IMR-90 (cell line): ENCODE measurements around the gene TMEM9. TPM values are rescaled to one million over a fixed set of nuclear protein-coding genes. Genes with fewer than 3 reads are reported as not detected.

ENCODE experiments used
- ATAC-seq: fragments of 200-7000 bp; cut with Tn5 transposase; 2 replicates; pipeline ENCODE4 v1.9.1; 2020; ENCODE audit warnings: low read depth, mild to moderate bottlenecking, moderate library complexity
- BruUV-seq: library from RNA; stranded (reverse); fragments of 400-500 nt; replicated peaks from 2 replicates; lab custom pipeline; 2021; lab: Mats Ljungman, UMichigan
- CTCF ChIA-PET: fragments of 300-600 bp; formaldehyde crosslinking; extraction: SDS; loops from one replicate; lab custom pipeline; 2021; ENCODE audit warnings: antibody characterized with exemption; lab: Yijun Ruan, JAX
- POLR2A ChIA-PET: fragments of 300-600 bp; sonication (Branson Sonifier 250); formaldehyde crosslinking; loops from one replicate; lab custom pipeline; 2022; ENCODE audit warnings: antibody characterized with exemption; ENCODE audit not compliant: unreplicated experiment; lab: Charles Lee
- DNase-seq: peaks from one replicate; pipeline ENCODE4 v3.0.0; 2013
- H2AFZ ChIP-seq: replicated peaks from 2 replicates; pipeline ENCODE3; 2013; ENCODE audit warnings: low read length, mild to moderate bottlenecking; ENCODE audit not compliant: poor library complexity
- H2AK5ac ChIP-seq: 2 replicates; pipeline ENCODE4 v1.6.1; 2013; ENCODE audit warnings: low read depth, low read length, inconsistent platforms
- H2AK9ac ChIP-seq: replicated peaks from 2 replicates; pipeline ENCODE3; 2013; ENCODE audit warnings: mild to moderate bottlenecking, low read depth, low read length, moderate library complexity; ENCODE audit not compliant: poor library complexity
- H2BK120ac ChIP-seq: 2 replicates; pipeline ENCODE4 v1.6.1; 2013; ENCODE audit warnings: low read depth, low read length, inconsistent platforms
- H2BK15ac ChIP-seq: 3 replicates; pipeline ENCODE4 v1.6.1; 2013; ENCODE audit warnings: low read depth, low read length, inconsistent platforms
- H2BK20ac ChIP-seq: 2 replicates; pipeline ENCODE4 v1.6.1; 2013; ENCODE audit warnings: low read depth, mild to moderate bottlenecking, inconsistent platforms, low read length, moderate library complexity
- H2BK5ac ChIP-seq: 2 replicates; pipeline ENCODE4 v1.6.1; 2013; ENCODE audit warnings: mild to moderate bottlenecking, low read depth, low read length, inconsistent platforms; ENCODE audit not compliant: poor library complexity, severe bottlenecking
- H3K14ac ChIP-seq: replicated peaks from 2 replicates; pipeline ENCODE4 v1.6.1; 2013; ENCODE audit warnings: low read depth, low read length, inconsistent platforms
- H3K18ac ChIP-seq: 2 replicates; pipeline ENCODE4 v1.6.1; 2013; ENCODE audit warnings: low read depth, low read length, control low read depth
- H3K23ac ChIP-seq: 2 replicates; pipeline ENCODE4 v1.6.1; 2013; ENCODE audit warnings: low read depth, low read length, inconsistent platforms
- H3K27ac ChIP-seq: 2 replicates; pipeline ENCODE4 v1.5.1; 2013; ENCODE audit warnings: mild to moderate bottlenecking, control low read depth, low read length; ENCODE audit not compliant: insufficient read depth
- H3K27me3 ChIP-seq: 2 replicates; pipeline ENCODE4 v1.6.1; 2013; ENCODE audit warnings: low read length; ENCODE audit not compliant: control insufficient read depth, insufficient read depth
- H3K36me3 ChIP-seq: 2 replicates; pipeline ENCODE4 v1.6.1; 2013; ENCODE audit warnings: low read length, mixed read lengths; ENCODE audit not compliant: control insufficient read depth, insufficient read depth
- H3K4ac ChIP-seq: 2 replicates; pipeline ENCODE4 v1.6.1; 2013; ENCODE audit warnings: low read depth, low read length, inconsistent platforms
- H3K4me1 ChIP-seq: 2 replicates; pipeline ENCODE4 v1.6.1; 2013; ENCODE audit warnings: low read length, mixed read lengths; ENCODE audit not compliant: control insufficient read depth, insufficient read depth
- H3K4me2 ChIP-seq: 2 replicates; pipeline ENCODE4 v1.6.1; 2013; ENCODE audit warnings: low read depth, mild to moderate bottlenecking, control low read depth, low read length, moderate library complexity
- H3K4me3 ChIP-seq: 2 replicates; pipeline ENCODE4 v1.5.1; 2013; ENCODE audit warnings: low read depth, mild to moderate bottlenecking, control low read depth, low read length, moderate library complexity; ENCODE audit not compliant: insufficient read depth
- H3K56ac ChIP-seq: 2 replicates; pipeline ENCODE4 v1.6.1; 2013; ENCODE audit warnings: low read length, inconsistent platforms; ENCODE audit not compliant: insufficient read depth; ENCODE audit errors: extremely low read depth
- H3K79me1 ChIP-seq, 2 experiments: 2 replicates each; pipeline ENCODE4 v1.6.1; 2013; ENCODE audit warnings: low read length in 2 of 2, inconsistent platforms in 1 of 2, low read depth in 1 of 2
- H3K9ac ChIP-seq: 2 replicates; pipeline ENCODE4 v1.6.1; 2013; ENCODE audit warnings: low read depth, low read length, control low read depth
- H3K9me1 ChIP-seq: 2 replicates; pipeline ENCODE4 v1.6.1; 2013; ENCODE audit warnings: low read length, inconsistent platforms; ENCODE audit not compliant: insufficient read depth
- H3K9me3 ChIP-seq: 2 replicates; pipeline ENCODE4 v1.6.1; 2013; ENCODE audit warnings: low read length; ENCODE audit not compliant: control insufficient read depth, insufficient read depth
- H4K20me1 ChIP-seq: 2 replicates; pipeline ENCODE4 v1.6.1; 2013; ENCODE audit warnings: low read length, inconsistent platforms; ENCODE audit not compliant: insufficient read depth
- H4K5ac ChIP-seq: 2 replicates; pipeline ENCODE4 v1.6.1; 2013; ENCODE audit warnings: mild to moderate bottlenecking, low read depth, low read length, control low read depth
- H4K8ac ChIP-seq, 2 experiments: 2 replicates each; pipeline ENCODE4 v1.6.1; 2013; ENCODE audit warnings: low read depth in 2 of 2, low read length in 2 of 2, control low read depth in 1 of 2, inconsistent platforms in 1 of 2
- H4K91ac ChIP-seq: 2 replicates; pipeline ENCODE4 v1.6.1; 2013; ENCODE audit warnings: low read depth, low read length, inconsistent platforms; ENCODE audit not compliant: insufficient read depth
- BHLHE40 ChIP-seq: fragments of 150-350 bp; IDR thresholded peaks from 2 replicates; pipeline ENCODE4 v1.6.1; 2016; ENCODE audit warnings: mild to moderate bottlenecking, low read depth, low read length
- CEBPB ChIP-seq: IDR thresholded peaks from 2 replicates; pipeline ENCODE4 v1.6.1; 2012; ENCODE audit warnings: low read depth, low read length, improper control_type of control experiment
- ELK1 ChIP-seq: fragments of 150-350 bp; IDR thresholded peaks from 2 replicates; pipeline ENCODE4 v1.6.1; 2016; ENCODE audit warnings: low read depth, mild to moderate bottlenecking, low read length, moderate library complexity, borderline replicate concordance
- FOS ChIP-seq: fragments of 150-350 bp; IDR thresholded peaks from 2 replicates; pipeline ENCODE4 v1.6.1; 2016; ENCODE audit warnings: low read depth, low read length
- MAFK ChIP-seq: IDR thresholded peaks from 2 replicates; pipeline ENCODE4 v1.6.1; 2012; ENCODE audit warnings: low read depth, low read length, improper control_type of control experiment
- MAZ ChIP-seq: IDR thresholded peaks from 2 replicates; pipeline ENCODE4 v1.6.1; 2012; ENCODE audit warnings: low read depth, mild to moderate bottlenecking, low read length, improper control_type of control experiment, moderate library complexity, borderline replicate concordance
- MXI1 ChIP-seq: IDR thresholded peaks from 2 replicates; pipeline ENCODE4 v1.6.1; 2012; ENCODE audit warnings: low read depth, mild to moderate bottlenecking, low read length, moderate library complexity, borderline replicate concordance
- NFE2L2 ChIP-seq: fragments of 150-350 bp; IDR thresholded peaks from 2 replicates; pipeline ENCODE4 v1.6.1; 2016; ENCODE audit warnings: low read depth, mild to moderate bottlenecking, low read length
- POLR2A ChIP-seq: IDR thresholded peaks from 2 replicates; pipeline ENCODE4 v1.6.1; 2012; ENCODE audit warnings: mild to moderate bottlenecking, low read depth, low read length
- RAD21 ChIP-seq: IDR thresholded peaks from 2 replicates; pipeline ENCODE4 v1.6.1; 2012; ENCODE audit warnings: low read length, improper control_type of control experiment
- RCOR1 ChIP-seq: IDR thresholded peaks from 2 replicates; pipeline ENCODE4 v1.6.1; 2012; ENCODE audit warnings: mild to moderate bottlenecking, low read length, improper control_type of control experiment; ENCODE audit not compliant: insufficient replicate concordance
- RFX5 ChIP-seq: IDR thresholded peaks from 2 replicates; pipeline ENCODE4 v1.8.0; 2012; ENCODE audit warnings: low read depth, mild to moderate bottlenecking, low read length, moderate library complexity
- SMC3 ChIP-seq: fragments of 150-350 bp; IDR thresholded peaks from 2 replicates; pipeline ENCODE4 v1.6.1; 2016; ENCODE audit warnings: low read depth, mild to moderate bottlenecking, antibody characterized with exemption, low read length, moderate library complexity
- whole genome bisulfite sequencing, 2 experiments: methylation state at CpG; one replicate each; pipeline versions ENCODE4 v1.1.5 to v1.1.7; 2013; ENCODE audit warnings: missing lambda C conversion rate in 2 of 2; ENCODE audit not compliant: insufficient read length in 1 of 2; ENCODE audit errors: extremely low coverage in 2 of 2; 5-methylcytosine and 5-hydroxymethylcytosine counted together
- dilution Hi-C: fragments of 300-500 bp; cut with HindIII; formaldehyde crosslinking; loops from one replicate; pipeline ENCODE4 v1.14.3; 2018; ENCODE audit warnings: low sequenced_read_pairs; ENCODE audit not compliant: unreplicated experiment
- in situ Hi-C: fragments of 300-500 bp; cut with MboI; formaldehyde crosslinking; loops from 3 replicates; pipeline ENCODE4 v1.14.3; 2019; ENCODE audit warnings: low sequenced_read_pairs, inconsistent platforms, mixed read lengths
- intact Hi-C: fragments of 100-400 bp; cut with micrococcal nuclease; formaldehyde crosslinking; loops from 2 replicates; pipeline ENCODE4 v1.10.0; 2022
- polyA plus RNA-seq, 3 experiments: library from polyadenylated mRNA; depleted of rRNA; stranded (reverse); fragments of >200 nt; gene quantifications; 2 replicates each; pipeline ENCODE4 v1.2.3, GENCODE V29; 2012; ENCODE audit warnings: low replicate concordance in 1 of 3
- total RNA-seq: library from RNA; depleted of rRNA; stranded (reverse); fragments of >200 nt; gene quantifications from 2 replicates; pipeline ENCODE4 v1.2.3, GENCODE V29; 2012
- TF ChIP-seq, protein P1 (sequence below): conservative IDR thresholded peaks from 2 replicates; pipeline ENCODE4 v1.5.1; 2012; ENCODE audit warnings: mild to moderate bottlenecking, low read depth, low read length, improper control_type of control experiment

Gene TMEM9
- total and polyA plus RNA-seq, 2 of the 4 experiments (the other 2 are of a cell fraction): 76.7 to 107 TPM

GRCh38 chr1:201134405-201134804 is 19.9 kb downstream of the TMEM9 start:
- H2BK120ac ChIP-seq: no peak overlapping the region
- in situ Hi-C loops (no loop called here), dilution Hi-C loops (no loop called here), intact Hi-C loops (no loop called here)
- no peak overlapping the region for H4K91ac ChIP-seq
- H3K4me1 ChIP-seq: peaks cover 13% of the 10 kb centered on the region
- H3K9me1 ChIP-seq: peaks cover 20% of the 10 kb centered on the region
- no peak overlapping the region for H3K4ac ChIP-seq
- 100% methylated on average over 2 of the region's 6 CpGs; no CpG with 5 or more reads in 1 of the 2 experiments for whole genome bisulfite sequencing, 2 experiments
- no peak overlapping the region for H3K18ac ChIP-seq
- H2AK9ac ChIP-seq: no peak overlapping the region
- H4K5ac ChIP-seq: no peak overlapping the region
- H3K23ac ChIP-seq: no peak overlapping the region
- ChIA-PET POLR2A (no interaction called here), CTCF (no interaction called here)
- H2AK5ac ChIP-seq: no peak overlapping the region
- H2BK5ac ChIP-seq: no peak overlapping the region
- peaks cover 25% of the 10 kb centered on the region; the same call in 1 of the 2 replicates for H3K36me3 ChIP-seq
- no peak overlapping the region for H3K27ac ChIP-seq
- no peaks in the 10 kb centered on the region for H3K9me3 ChIP-seq
- H3K79me1 ChIP-seq: peaks cover 0 to 18% of the 10 kb centered on the region in 2 experiments; a peak in 2 of 4 replicates
- H4K8ac ChIP-seq: no peak overlapping the region
- BruUV-seq: no TSS peak
- H2BK20ac ChIP-seq: no peak overlapping the region
- ATAC-seq: no peak
- H3K4me3 ChIP-seq: no peak overlapping the region
- H3K9ac ChIP-seq: no peak overlapping the region
- H2BK15ac ChIP-seq: no peak overlapping the region
- no peak for DNase-seq
- no peak for TF ChIP-seq CEBPB
- no peak for TF ChIP-seq MAFK
- TF ChIP-seq RAD21: no peak
- TF ChIP-seq RFX5: no peak
- TF ChIP-seq SMC3: no peak
- no peak for TF ChIP-seq POLR2A
- TF ChIP-seq NFE2L2: no peak
- TF ChIP-seq, protein P1, sequence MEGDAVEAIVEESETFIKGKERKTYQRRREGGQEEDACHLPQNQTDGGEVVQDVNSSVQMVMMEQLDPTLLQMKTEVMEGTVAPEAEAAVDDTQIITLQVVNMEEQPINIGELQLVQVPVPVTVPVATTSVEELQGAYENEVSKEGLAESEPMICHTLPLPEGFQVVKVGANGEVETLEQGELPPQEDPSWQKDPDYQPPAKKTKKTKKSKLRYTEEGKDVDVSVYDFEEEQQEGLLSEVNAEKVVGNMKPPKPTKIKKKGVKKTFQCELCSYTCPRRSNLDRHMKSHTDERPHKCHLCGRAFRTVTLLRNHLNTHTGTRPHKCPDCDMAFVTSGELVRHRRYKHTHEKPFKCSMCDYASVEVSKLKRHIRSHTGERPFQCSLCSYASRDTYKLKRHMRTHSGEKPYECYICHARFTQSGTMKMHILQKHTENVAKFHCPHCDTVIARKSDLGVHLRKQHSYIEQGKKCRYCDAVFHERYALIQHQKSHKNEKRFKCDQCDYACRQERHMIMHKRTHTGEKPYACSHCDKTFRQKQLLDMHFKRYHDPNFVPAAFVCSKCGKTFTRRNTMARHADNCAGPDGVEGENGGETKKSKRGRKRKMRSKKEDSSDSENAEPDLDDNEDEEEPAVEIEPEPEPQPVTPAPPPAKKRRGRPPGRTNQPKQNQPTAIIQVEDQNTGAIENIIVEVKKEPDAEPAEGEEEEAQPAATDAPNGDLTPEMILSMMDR: no peak
- no peak for TF ChIP-seq FOS
- TF ChIP-seq MXI1: no peak
- TF ChIP-seq BHLHE40: no peak
- no peak for TF ChIP-seq ELK1
- no peak for TF ChIP-seq RCOR1
- no peak for TF ChIP-seq MAZ
- H3K4me2 ChIP-seq: no peak overlapping the region
- H3K56ac ChIP-seq: no peak overlapping the region
- H3K14ac ChIP-seq: no peak overlapping the region
- H2AFZ ChIP-seq: no peak overlapping the region
- H4K20me1 ChIP-seq: peaks cover 23% of the 10 kb centered on the region
- H3K27me3 ChIP-seq: no peaks in the 10 kb centered on the region
